GM12878 (cell line): ENCODE results near the gene FAM131B. TPM values are rescaled to one million over a fixed set of nuclear protein-coding genes. Genes with fewer than 3 reads are reported as not detected.

Experiments used
- ATAC-seq: fragments of 200-7000 bp; cut with Tn5 transposase; 3 replicates; pipeline ENCODE4 v1.9.1; 2020; ENCODE audit warnings: mild to moderate bottlenecking, moderate library complexity
- BruUV-seq: library from RNA; stranded (reverse); fragments of 400-500 nt; replicated peaks from 2 replicates; lab custom pipeline; 2021; lab: Mats Ljungman, UMichigan
- CTCF ChIA-PET: fragments of 300-600 bp; sonication (Branson Sonifier 250); formaldehyde crosslinking; extraction: SDS; loops from one replicate; lab custom pipeline; 2021; ENCODE audit warnings: inconsistent platforms; lab: Yijun Ruan, JAX
- POLR2A ChIA-PET: fragments of 350-600 bp; formaldehyde crosslinking; extraction: SDS; loops from one replicate; lab custom pipeline; 2021; ENCODE audit warnings: inconsistent platforms; lab: Charles Lee
- RAD21 ChIA-PET: fragments of 300-600 bp; sonication (Branson Sonifier 250); formaldehyde crosslinking; loops from one replicate; lab custom pipeline; 2023; ENCODE audit warnings: antibody characterized with exemption; ENCODE audit not compliant: unreplicated experiment; lab: Charles Lee
- SMC1A ChIA-PET: fragments of 300-600 bp; sonication (Branson Sonifier 250); formaldehyde crosslinking; loops from one replicate; lab custom pipeline; 2023; ENCODE audit not compliant: unreplicated experiment, uncharacterized antibody; lab: Charles Lee
- DNase-seq: peaks from one replicate; pipeline ENCODE4 v3.0.0-alpha.2; 2011; ENCODE audit warnings: low read depth, low spot score
- FAIRE-seq: peaks from 3 replicates; lab custom pipeline; 2011; peaks lifted over from hg19 to GRCh38; lab: Jason Lieb, UNC
- H2AFZ ChIP-seq: 2 replicates; pipeline ENCODE4 v1.6.0; 2011; ENCODE audit warnings: low read depth, low read length, control low read depth; ENCODE audit not compliant: control insufficient read depth
- H3K27ac ChIP-seq: 2 replicates; pipeline ENCODE4 v1.5.1; 2011; ENCODE audit warnings: control low read depth; ENCODE audit not compliant: control insufficient read depth, insufficient read depth
- H3K27me3 ChIP-seq, 2 experiments: replicated peaks in 1 of 2; 2 replicates each; pipeline versions ENCODE4 v1.6.0 to v1.6.1; 2011; ENCODE audit warnings: low read length in 1 of 2; ENCODE audit not compliant: control insufficient read depth in 2 of 2, insufficient read depth in 2 of 2
- H3K36me3 ChIP-seq, 2 experiments: 2 replicates each; pipeline ENCODE4 v1.5.1; 2011; ENCODE audit warnings: low read length in 1 of 2; ENCODE audit not compliant: control insufficient read depth in 2 of 2, insufficient read depth in 2 of 2
- H3K4me1 ChIP-seq: 2 replicates; pipeline ENCODE4 v1.6.1; 2011; ENCODE audit warnings: mild to moderate bottlenecking, low read length, moderate library complexity, mixed read lengths; ENCODE audit not compliant: control insufficient read depth, insufficient read depth
- H3K4me2 ChIP-seq: 2 replicates; pipeline ENCODE4 v1.6.0; 2011; ENCODE audit warnings: control low read depth; ENCODE audit not compliant: control insufficient read depth, insufficient read depth
- H3K4me3 ChIP-seq: fragments of 200-600 bp; sonication (generic); 2 replicates; pipeline ENCODE4 v1.5.1; 2016
- H3K79me2 ChIP-seq: 2 replicates; pipeline ENCODE4 v1.6.0; 2011; ENCODE audit warnings: low read length; ENCODE audit not compliant: control insufficient read depth, insufficient read depth
- H3K9ac ChIP-seq: 2 replicates; pipeline ENCODE4 v1.8.0; 2011; ENCODE audit warnings: low read length, control low read depth, mixed read lengths; ENCODE audit not compliant: control insufficient read depth, insufficient read depth
- H3K9me3 ChIP-seq: replicated peaks from 3 replicates; pipeline ENCODE4 v1.5.1; 2011; ENCODE audit warnings: mild to moderate bottlenecking, low read length; ENCODE audit not compliant: control insufficient read depth, insufficient read depth
- H4K20me1 ChIP-seq: 2 replicates; pipeline ENCODE4 v1.6.0; 2011; ENCODE audit not compliant: control insufficient read depth, insufficient read depth
- DPF2 ChIP-seq: fragments of 450-650 bp; IDR thresholded peaks from 2 replicates; pipeline ENCODE4 v1.6.1; 2017; ENCODE audit warnings: mild to moderate bottlenecking
- MXI1 ChIP-seq: fragments of 150-350 bp; IDR thresholded peaks from 2 replicates; pipeline ENCODE4 v1.6.1; 2011; ENCODE audit warnings: low read depth, mild to moderate bottlenecking, inconsistent platforms, low read length, improper control_type of control experiment
- PRDM15 ChIP-seq: fragments of 450-650 bp; formaldehyde crosslinking; IDR thresholded peaks from 2 replicates; pipeline ENCODE4 v1.4.0; 2020; ENCODE audit warnings: mild to moderate bottlenecking, moderate library complexity
- WGBS: methylation state at CpG from one replicate; pipeline ENCODE4 v1.1.6; 2016; ENCODE audit warnings: low lambda C conversion rate; ENCODE audit not compliant: insufficient replicate concordance, insufficient coverage; ENCODE audit errors: missing lambda C conversion rate; 5-methylcytosine and 5-hydroxymethylcytosine counted together
- in situ Hi-C: fragments of 300-500 bp; cut with MboI; formaldehyde crosslinking; loops from 9 replicates; pipeline ENCODE4 v1.14.3; 2018; ENCODE audit warnings: mixed read lengths
- intact Hi-C: fragments of 100-400 bp; cut with micrococcal nuclease; formaldehyde crosslinking; loops from one replicate; pipeline ENCODE4 v1.14.2; 2022; ENCODE audit not compliant: unreplicated experiment
- polyA plus RNA-seq, 11 experiments: library from polyadenylated mRNA; depleted of rRNA in 4 of 11; unstranded in 6 of 11; stranded (reverse) in 5 of 11; fragments of >200 nt; fragmentation: Nextera tagmentation in 4 of 11; fragmentation: Illumina TruSeq in 1 of 11; extraction: Ambion mirVana in 4 of 11; extraction: Trizol in 1 of 11; gene quantifications; 1 replicate in 1 of 11; 2 replicates in 10 of 11; pipeline versions ENCODE4 v1.2.1 to v1.2.3, GENCODE V29; 2011 to 2016; ENCODE audit warnings: inconsistent platforms in 2 of 11, missing spikeins in 2 of 11, low read depth in 1 of 11
- total RNA-seq, 4 experiments: library from RNA; depleted of rRNA in 3 of 4; stranded (reverse); fragments of >200 nt in 3 of 4; fragmentation: Illumina TruSeq in 1 of 4; extraction: Trizol in 1 of 4; gene quantifications; 2 replicates each; pipeline versions ENCODE4 v1.2.1 to v1.2.3, GENCODE V29; 2013 to 2021

The FAM131B gene
- total and polyA plus RNA-seq, 10 of the 15 experiments (the other 5 are each of a cell fraction or from before 2014, with no cell fraction given) = 0.03 to 0.05 TPM; not detected in 8

GRCh38 chr7:143316492-143316891 is 46.0 kb downstream of the FAM131B start (continued):
- no peak for TF ChIP-seq MXI1

- no peak for ATAC-seq
- H3K9ac ChIP-seq = no peak within 1 kb of the TSS
- no peak for FAIRE-seq
- no peak within 1 kb of the TSS for H2AFZ ChIP-seq
- H3K4me2 ChIP-seq = no peak within 1 kb of the TSS
- CTCF ChIA-PET = interaction anchor here (1.7 to 2.3 kb wide), 2 partner anchors 16 to 75 kb away, joined by 3 to 6 read pairs; no protein-coding TSS in a partner anchor
- no peaks in the 10 kb centered on the region; the same call in 2 of the 3 replicates for H3K9me3 ChIP-seq
- SMC1A ChIA-PET = no interaction called here
- H3K79me2 ChIP-seq = no peaks in the 10 kb centered on the region
- TF ChIP-seq PRDM15 (CRISPR knock-in tag) (no peak), DPF2 (no peak)
- TF ChIP-seq, all 136 proteins: peak for 0
- Histone ChIP-seq H3K4me3 (no peak within 1 kb of the TSS), H3K27me3 (no peaks in the 10 kb centered on the region), H4K20me1 (no peaks in the 10 kb centered on the region), H3K27ac (no peak within 1 kb of the TSS), H3K4me1 (peaks cover 11% of the 10 kb centered on the region; the same call in 1 of the 2 replicates), H3K36me3 (no peaks in the 10 kb centered on the region)
- WGBS = 27% methylated on average over 5 of the region's 5 CpGs
- DNase-seq = no peak
- in situ Hi-C loops (no loop called here), intact Hi-C loops (no loop called here)
- no TSS peak for BruUV-seq
- ChIA-PET POLR2A (no interaction called here), RAD21 (no interaction called here)
Measured at GRCh38 chr7:143315776-143316175, 46.7 kb downstream of the FAM131B start, which contains the start of gene CLCN1. Gene CLCN1, plus strand, starts transcription at chr7:143316111. Its CDS starts 102 bp downstream, at chr7:143316213.
